Stimulated activated CD8-positive, alpha-beta memory T cell treated with anti-CD3 and anti-CD28 coated beads, Interleukin-15, amount 100 ng/mL, for 24 hours (primary cell): ENCODE data around the gene PIK3R3.

ENCODE experiments used
- DNase-seq: peaks from one replicate; pipeline ENCODE4 v3.0.0-alpha.2; 2020; ENCODE audit warnings: low read depth

The PIK3R3 gene

GRCh38 chr1:46132529-46133180 is at the start of gene PIK3R3:
Gene PIK3R3, minus strand, starts transcription at chr1:46132629. Its CDS starts 677 bp downstream, at chr1:46131952.
- peak; percentile 67 for DNase-seq

- DNase-seq, result no peak
Measured at GRCh38 chr1:46181343-46182260, 49.2 kb upstream of the PIK3R3 start.

GRCh38 chr1:46180082-46180616 is 47.7 kb upstream of the PIK3R3 start:
- DNase-seq, result no peak

GRCh38 chr1:46179138-46180081 is 47.0 kb upstream of the PIK3R3 start:
- DNase-seq, result no peak

- no peak for DNase-seq
Measured at GRCh38 chr1:46176211-46176865, 43.9 kb upstream of the PIK3R3 start, which contains the start of gene P3R3URF. Gene P3R3URF, minus strand, starts transcription at chr1:46176488. Its CDS starts 17 bp downstream, at chr1:46176471.

- DNase-seq, result no peak
Measured at GRCh38 chr1:46175243-46175642, 42.8 kb upstream of the PIK3R3 start.

GRCh38 chr1:46174448-46175231 is 42.2 kb upstream of the PIK3R3 start, which contains the start of gene TSPAN1:
Gene TSPAN1, plus strand, starts transcription at chr1:46175087. Its CDS starts 6,021 bp downstream, at chr1:46181108.
- no peak for DNase-seq

GRCh38 chr1:46173361-46173856 is 41.0 kb upstream of the PIK3R3 start:
- no peak for DNase-seq

GRCh38 chr1:46172321-46172720 is 39.9 kb upstream of the PIK3R3 start:
- DNase-seq, result no peak

GRCh38 chr1:46171871-46172270 is 39.4 kb upstream of the PIK3R3 start:
- no peak for DNase-seq

- no peak for DNase-seq
Measured at GRCh38 chr1:46171351-46171750, 38.9 kb upstream of the PIK3R3 start.

GRCh38 chr1:46169811-46170454 is 37.5 kb upstream of the PIK3R3 start:
- DNase-seq, result no peak

- no peak for DNase-seq
Measured at GRCh38 chr1:46168477-46168876, 36.0 kb upstream of the PIK3R3 start.

- DNase-seq, result no peak
Measured at GRCh38 chr1:46166521-46167462, 34.4 kb upstream of the PIK3R3 start.

- DNase-seq, result no peak
Measured at GRCh38 chr1:46160212-46160611, 27.8 kb upstream of the PIK3R3 start.

- no peak for DNase-seq
Measured at GRCh38 chr1:46159516-46159915, 27.1 kb upstream of the PIK3R3 start.

- no peak for DNase-seq
Measured at GRCh38 chr1:46158312-46159281, 26.2 kb upstream of the PIK3R3 start.
